ENCODE measurements around the gene CLDN4. TPM values are rescaled to one million over a fixed set of nuclear protein-coding genes. Genes with fewer than 3 reads are reported as not detected.
"Not testable (repeated sequence)": the region's sequence is repeated elsewhere in the genome, so short reads cannot be mapped to it uniquely, and the experiment has no call there.

Gene CLDN4
- polyA plus RNA-seq, 3 donors: 0.01 TPM; not detected in 2

DNA sequence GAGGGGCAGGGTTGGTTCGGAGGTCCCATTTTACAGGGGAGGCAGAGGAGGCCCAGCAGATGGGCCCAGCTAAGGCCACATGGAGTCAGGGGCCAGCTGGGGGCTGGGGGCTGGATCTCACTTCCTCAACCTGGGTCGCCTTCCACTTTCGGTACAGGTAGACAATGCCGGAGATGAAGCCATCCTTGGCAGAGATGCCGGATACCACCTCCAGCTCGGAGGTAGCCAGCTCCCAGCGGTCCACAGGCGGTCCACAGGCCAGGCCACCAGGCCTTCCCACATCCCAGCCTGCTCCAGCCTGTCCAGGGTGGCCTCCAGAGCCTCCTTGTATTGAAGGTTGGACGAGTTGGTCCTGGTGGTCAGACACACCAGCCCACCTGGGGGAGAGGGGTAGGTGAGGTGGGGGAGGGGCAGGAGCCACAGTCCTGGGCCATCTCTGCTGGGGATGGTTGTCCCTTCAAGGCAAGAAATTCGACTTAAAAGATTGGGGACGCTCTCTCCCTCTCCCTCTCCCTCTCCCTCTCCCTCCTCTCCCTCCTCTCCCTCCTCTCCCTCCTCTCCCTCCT is 3.9 kb downstream of the CLDN4 start:
- Histone ChIP-seq H3K4me2 (replicated peaks; ENCODE audit: extremely low read depth, low read length, poor library complexity, severe bottlenecking) (no peak overlapping the region), H3K9me3 (replicated peaks in 1 of 2; ENCODE audit: control insufficient read depth in 1 of 2, insufficient read depth in 1 of 2, low read length in 2 of 2) (no peaks in the 10 kb centered on the region), H3K27me3 (ENCODE audit: control insufficient read depth in 2 of 2, insufficient read depth in 2 of 2, low read length in 2 of 2) (peaks cover 0 to 7% of the 10 kb centered on the region in 2 donors), H3K36me3 (replicated peaks in 1 of 2; ENCODE audit: control insufficient read depth in 1 of 2, insufficient read depth in 2 of 2, low read length in 2 of 2) (no peaks in the 10 kb centered on the region), H3K27ac (ENCODE audit: low read depth in 1 of 2, low read length in 2 of 2) (no peak overlapping the region), H3K4me3 (replicated peaks in 1 of 3; ENCODE audit: low read depth in 2 of 3, low read length in 3 of 3) (no peak overlapping the region), H3K79me2 (ENCODE audit: insufficient read depth, low read length) (no peaks in the 10 kb centered on the region), H3K9ac (ENCODE audit: insufficient read depth, low read length, poor library complexity, severe bottlenecking) (no peak overlapping the region), H3K4me1 (ENCODE audit: control insufficient read depth in 1 of 2, insufficient read depth in 2 of 2, low read length in 2 of 2) (peaks cover 8 to 17% of the 10 kb centered on the region in 2 donors), H4K20me1 (ENCODE audit: insufficient read depth, low read length) (no peaks in the 10 kb centered on the region), H2AFZ (ENCODE audit: insufficient read depth, low read depth, low read length, poor library complexity, severe bottlenecking) (no peak overlapping the region)
- Mint-ChIP-seq H3K4me1 (peaks cover 12% of the 10 kb centered on the region), H3K36me3 (no peaks in the 10 kb centered on the region), H3K9me3 (peaks cover 0 to 2% (median 0%) of the 10 kb centered on the region in 7 donors), H3K27ac (no peak overlapping the region), H3K4me3 (no peak overlapping the region), H3K27me3 (ENCODE audit: low read depth in 3 of 3) (peaks cover 15 to 24% (median 16%) of the 10 kb centered on the region in 3 donors)
- DNase-seq: no peak
- intact Hi-C loops (cut with micrococcal nuclease): no loop called here
- WGBS (ENCODE audit: insufficient coverage): 99% methylated on average over 8 of the region's 11 CpGs
- TF ChIP-seq, protein P1, sequence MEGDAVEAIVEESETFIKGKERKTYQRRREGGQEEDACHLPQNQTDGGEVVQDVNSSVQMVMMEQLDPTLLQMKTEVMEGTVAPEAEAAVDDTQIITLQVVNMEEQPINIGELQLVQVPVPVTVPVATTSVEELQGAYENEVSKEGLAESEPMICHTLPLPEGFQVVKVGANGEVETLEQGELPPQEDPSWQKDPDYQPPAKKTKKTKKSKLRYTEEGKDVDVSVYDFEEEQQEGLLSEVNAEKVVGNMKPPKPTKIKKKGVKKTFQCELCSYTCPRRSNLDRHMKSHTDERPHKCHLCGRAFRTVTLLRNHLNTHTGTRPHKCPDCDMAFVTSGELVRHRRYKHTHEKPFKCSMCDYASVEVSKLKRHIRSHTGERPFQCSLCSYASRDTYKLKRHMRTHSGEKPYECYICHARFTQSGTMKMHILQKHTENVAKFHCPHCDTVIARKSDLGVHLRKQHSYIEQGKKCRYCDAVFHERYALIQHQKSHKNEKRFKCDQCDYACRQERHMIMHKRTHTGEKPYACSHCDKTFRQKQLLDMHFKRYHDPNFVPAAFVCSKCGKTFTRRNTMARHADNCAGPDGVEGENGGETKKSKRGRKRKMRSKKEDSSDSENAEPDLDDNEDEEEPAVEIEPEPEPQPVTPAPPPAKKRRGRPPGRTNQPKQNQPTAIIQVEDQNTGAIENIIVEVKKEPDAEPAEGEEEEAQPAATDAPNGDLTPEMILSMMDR (IDR thresholded peaks at IDR 0.05): no peak

DNA sequence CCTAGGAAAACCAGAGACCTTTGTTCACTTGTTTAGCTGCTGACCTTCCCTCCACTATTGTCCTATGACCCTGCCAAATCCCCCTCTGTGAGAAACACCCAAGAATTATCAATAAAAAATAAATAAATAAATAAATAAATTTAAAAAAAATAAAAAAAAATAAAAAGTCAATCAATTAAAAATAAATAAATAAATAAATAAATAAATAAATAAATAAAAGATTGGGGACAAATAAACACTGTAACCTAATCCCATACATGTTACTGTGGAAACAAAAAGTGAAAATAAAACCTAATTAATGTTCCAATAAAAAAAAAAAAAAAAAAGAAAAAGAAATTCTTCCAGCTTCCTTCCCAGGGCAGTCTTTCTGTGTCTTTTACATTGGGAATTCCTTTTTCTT is 6.4 kb downstream of the CLDN4 start:
- DNase-seq; H3K27ac Mint-ChIP-seq; H3K27me3 ChIP-seq (ENCODE audit: control insufficient read depth in 2 of 2, insufficient read depth in 2 of 2, low read length in 2 of 2); H3K79me2 ChIP-seq (ENCODE audit: insufficient read depth, low read length); H2AFZ ChIP-seq (ENCODE audit: insufficient read depth, low read depth, low read length, poor library complexity, severe bottlenecking); H3K4me3 Mint-ChIP-seq; H4K20me1 ChIP-seq (ENCODE audit: insufficient read depth, low read length); intact Hi-C loops (cut with micrococcal nuclease); H3K4me3 ChIP-seq (replicated peaks in 1 of 3; ENCODE audit: low read depth in 2 of 3, low read length in 3 of 3); H3K36me3 Mint-ChIP-seq; H3K9ac ChIP-seq (ENCODE audit: insufficient read depth, low read length, poor library complexity, severe bottlenecking); H3K9me3 ChIP-seq (replicated peaks in 1 of 2; ENCODE audit: control insufficient read depth in 1 of 2, insufficient read depth in 1 of 2, low read length in 2 of 2); H3K27ac ChIP-seq (ENCODE audit: low read depth in 1 of 2, low read length in 2 of 2); H3K4me2 ChIP-seq (replicated peaks; ENCODE audit: extremely low read depth, low read length, poor library complexity, severe bottlenecking); H3K9me3 Mint-ChIP-seq; H3K36me3 ChIP-seq (replicated peaks in 1 of 2; ENCODE audit: control insufficient read depth in 1 of 2, insufficient read depth in 2 of 2, low read length in 2 of 2): not testable (repeated sequence)
- Mint-ChIP-seq H3K4me1 (peaks cover 16% of the 10 kb centered on the region), H3K27me3 (ENCODE audit: low read depth in 3 of 3) (peaks cover 10 to 12% (median 10%) of the 10 kb centered on the region in 3 donors)
- peaks cover 12 to 18% of the 10 kb centered on the region in 2 donors for H3K4me1 ChIP-seq (ENCODE audit: control insufficient read depth in 1 of 2, insufficient read depth in 2 of 2, low read length in 2 of 2)
